Heart left ventricle (tissue), 13 donors: Measurements from ENCODE around the gene KLRD1.

Experiments
- POLR2A ChIP-seq, 2 donors: fragments of 450-650 bp; IDR thresholded peaks; one replicate each; pipeline ENCODE4 v1.6.1; 2017; ENCODE audit warnings: antibody characterized with exemption in 2 of 2, mild to moderate bottlenecking in 2 of 2, moderate library complexity in 2 of 2
- TF ChIP-seq, protein P1 (sequence below), 12 donors: fragments of 200-600 bp; sonication (generic) in 4 of 12; IDR thresholded peaks; one replicate each; pipeline versions ENCODE4 v1.5.0 to v1.8.0; 2018 to 2022; ENCODE audit warnings: antibody characterized with exemption in 12 of 12, mild to moderate bottlenecking in 5 of 12
- donor health status: ischemic (EF 13 %, LVEDD 7.1; RV severe dilation, severe dysfunction).
- donor health status: DM: no; HTN: yes; CAD: no.
- donor health status: DM: no; HTN: no; CAD: no.
- donor health status: ischemic (EF 25% LVEDD 6.9; RV normal size, moderate dysfunction).
- donor health status: ischemic (EF 25% LVEDD 5.7; RV mildly dilated, moderate dysfunction).
- donor health status: ischemic (EF 35%, LVEDD 5.7; RV mildly dilated, moderate dysfunction).
- donor health status: nonischemic (EF 11% LVEDD 7.7; RV severe dilation, severe dysfunction).
- donor health status: DM: yes; HTN: yes; CAD: no.
- donor health status: PGD.
- donor health status: ischemic (EF 29% LVEDD 5.4; RV normal size, mild dysfunction).
- donor health status: nonischemic (EF 23%, LVEDD 6.1; RV moderate dilation, normal function).

DNA sequence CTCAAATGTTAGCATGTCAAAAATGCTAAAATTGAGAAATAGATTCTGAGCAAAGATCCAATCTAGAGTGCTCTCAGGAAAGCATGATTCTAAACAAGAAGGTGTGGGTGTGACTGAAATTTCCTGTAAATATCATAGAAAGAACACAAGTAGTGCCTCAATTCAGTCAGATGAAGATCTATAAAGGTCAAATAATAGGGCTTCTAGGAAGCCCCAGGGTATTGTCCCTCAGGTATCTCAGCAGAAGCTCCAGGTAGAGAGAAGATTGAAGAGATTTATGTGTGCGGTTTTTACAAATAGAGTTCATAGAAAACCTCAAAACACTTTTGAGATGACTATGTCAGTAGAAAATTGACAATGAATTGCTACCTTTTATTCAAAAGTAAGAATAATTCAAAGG lies 13.0 kb downstream of the KLRD1 start:
- TF ChIP-seq, protein P1, sequence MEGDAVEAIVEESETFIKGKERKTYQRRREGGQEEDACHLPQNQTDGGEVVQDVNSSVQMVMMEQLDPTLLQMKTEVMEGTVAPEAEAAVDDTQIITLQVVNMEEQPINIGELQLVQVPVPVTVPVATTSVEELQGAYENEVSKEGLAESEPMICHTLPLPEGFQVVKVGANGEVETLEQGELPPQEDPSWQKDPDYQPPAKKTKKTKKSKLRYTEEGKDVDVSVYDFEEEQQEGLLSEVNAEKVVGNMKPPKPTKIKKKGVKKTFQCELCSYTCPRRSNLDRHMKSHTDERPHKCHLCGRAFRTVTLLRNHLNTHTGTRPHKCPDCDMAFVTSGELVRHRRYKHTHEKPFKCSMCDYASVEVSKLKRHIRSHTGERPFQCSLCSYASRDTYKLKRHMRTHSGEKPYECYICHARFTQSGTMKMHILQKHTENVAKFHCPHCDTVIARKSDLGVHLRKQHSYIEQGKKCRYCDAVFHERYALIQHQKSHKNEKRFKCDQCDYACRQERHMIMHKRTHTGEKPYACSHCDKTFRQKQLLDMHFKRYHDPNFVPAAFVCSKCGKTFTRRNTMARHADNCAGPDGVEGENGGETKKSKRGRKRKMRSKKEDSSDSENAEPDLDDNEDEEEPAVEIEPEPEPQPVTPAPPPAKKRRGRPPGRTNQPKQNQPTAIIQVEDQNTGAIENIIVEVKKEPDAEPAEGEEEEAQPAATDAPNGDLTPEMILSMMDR (IDR thresholded peaks at IDR 0.05), result no peak
- TF ChIP-seq POLR2A (IDR thresholded peaks at IDR 0.05), result no peak
